GM18519 (cell line): Measurements from ENCODE around the gene EDNRB.
A peak's percentile ranks its signal among the peaks of the same experiment; 100 is the strongest.
"Not testable (repeated sequence)": the region's sequence is repeated elsewhere in the genome, so short reads cannot be mapped to it uniquely, and the experiment has no call there.

ENCODE experiments used
- ATAC-seq: cut with Tn5 transposase; IDR thresholded peaks from one replicate; pipeline ENCODE4 v1.9.1; 2021; ENCODE audit warnings: mild to moderate bottlenecking, moderate library complexity; ENCODE audit not compliant: unreplicated experiment, low FRiP score

The EDNRB gene

DNA sequence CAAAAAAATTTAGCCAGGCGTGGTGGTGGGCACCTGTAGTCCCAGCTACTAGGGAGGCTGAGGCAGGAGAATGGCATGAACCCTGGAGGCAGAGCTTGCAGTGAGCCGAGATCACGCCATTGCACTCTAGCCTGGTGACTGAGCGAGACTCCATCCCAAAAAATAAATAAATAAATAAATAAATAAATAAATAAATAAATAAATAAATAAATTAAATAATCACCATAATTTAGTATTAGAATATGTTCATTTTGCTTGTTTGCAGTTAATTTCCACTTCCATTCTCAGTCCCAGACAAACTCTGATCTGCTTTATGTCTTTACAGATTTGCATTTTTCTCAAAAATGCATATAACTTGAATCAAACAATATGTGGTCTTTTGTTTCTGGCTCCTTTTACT is 70.6 kb downstream of the EDNRB start:
- ATAC-seq, result not testable (repeated sequence)

- ATAC-seq, result peak; percentile 88
Measured at GRCh38 chr13:77846173-77846572, 72.5 kb downstream of the EDNRB start.
